Measurements from ENCODE around the gene COL4A3.
"Not testable (repeated sequence)": the region's sequence is repeated elsewhere in the genome, so short reads cannot be mapped to it uniquely, and the experiment has no call there.

Gene COL4A3

DNA sequence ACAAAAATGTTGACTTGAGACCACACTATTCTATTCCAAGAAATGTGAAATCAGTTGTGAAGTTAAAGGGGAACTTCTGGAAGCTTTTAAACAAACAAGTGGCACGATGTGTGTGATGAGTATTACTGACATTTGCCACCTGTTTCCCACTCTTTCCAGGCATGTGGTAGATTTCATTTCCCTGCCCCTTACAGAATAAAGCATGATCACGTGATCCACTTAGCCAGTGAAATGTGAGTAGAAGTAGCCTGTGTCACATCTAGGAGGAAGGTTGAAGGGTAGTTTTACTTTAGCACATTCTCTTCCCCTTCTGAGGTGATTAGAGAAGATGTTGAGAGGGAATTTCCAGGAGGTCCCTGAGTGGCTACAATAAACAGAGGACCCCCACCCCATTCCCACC is 4.3 kb upstream of the COL4A3 start:
- DNase-seq (ENCODE audit: low read depth), result no peak

DNA sequence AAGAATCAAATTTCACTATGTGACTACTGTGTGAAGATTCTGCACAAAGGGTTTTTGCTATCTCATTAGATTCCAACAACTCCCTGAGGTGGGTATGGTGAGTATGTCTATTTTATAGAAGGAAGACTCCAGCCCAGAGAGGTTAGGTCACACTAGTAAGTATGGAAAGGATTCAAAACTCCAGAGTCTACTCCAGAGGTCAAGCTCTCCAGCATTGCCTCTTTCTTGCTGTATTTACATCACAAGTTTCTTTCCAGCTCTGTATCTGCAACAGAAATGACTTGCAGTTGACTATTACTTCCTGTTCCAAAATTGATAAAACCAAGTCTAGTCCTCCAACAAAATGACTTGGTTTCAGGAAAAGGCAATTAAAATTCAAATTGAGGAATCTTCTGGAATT is 2.5 kb upstream of the COL4A3 start:
- no peak for DNase-seq (ENCODE audit: low read depth)

DNA sequence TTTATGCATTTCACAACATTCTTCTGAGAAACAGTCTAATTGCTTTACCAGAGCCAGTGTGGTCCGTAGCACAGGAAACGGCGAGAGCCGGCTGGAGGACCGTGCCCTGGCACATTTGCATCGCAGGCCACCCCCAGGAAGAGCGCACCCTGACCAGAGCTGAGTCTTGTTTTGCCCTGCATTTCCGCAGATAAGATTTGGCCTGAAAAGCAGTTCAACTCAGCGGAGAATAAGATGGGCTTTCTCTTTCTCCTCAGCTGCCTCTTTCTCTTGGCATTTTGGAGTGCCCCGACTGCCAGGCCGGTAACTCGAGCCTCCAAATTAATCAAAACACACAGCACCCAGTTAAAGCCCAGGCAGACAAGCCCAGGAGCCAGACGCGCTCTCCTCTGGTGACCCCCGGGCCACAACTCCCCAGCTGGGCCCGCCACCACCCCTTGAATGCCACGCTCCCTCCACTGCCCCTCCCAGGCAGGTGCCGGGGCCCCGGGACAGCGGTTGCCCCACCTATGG is 883 bp upstream of the COL4A3 start:
- no peak for DNase-seq (ENCODE audit: low read depth)

DNA sequence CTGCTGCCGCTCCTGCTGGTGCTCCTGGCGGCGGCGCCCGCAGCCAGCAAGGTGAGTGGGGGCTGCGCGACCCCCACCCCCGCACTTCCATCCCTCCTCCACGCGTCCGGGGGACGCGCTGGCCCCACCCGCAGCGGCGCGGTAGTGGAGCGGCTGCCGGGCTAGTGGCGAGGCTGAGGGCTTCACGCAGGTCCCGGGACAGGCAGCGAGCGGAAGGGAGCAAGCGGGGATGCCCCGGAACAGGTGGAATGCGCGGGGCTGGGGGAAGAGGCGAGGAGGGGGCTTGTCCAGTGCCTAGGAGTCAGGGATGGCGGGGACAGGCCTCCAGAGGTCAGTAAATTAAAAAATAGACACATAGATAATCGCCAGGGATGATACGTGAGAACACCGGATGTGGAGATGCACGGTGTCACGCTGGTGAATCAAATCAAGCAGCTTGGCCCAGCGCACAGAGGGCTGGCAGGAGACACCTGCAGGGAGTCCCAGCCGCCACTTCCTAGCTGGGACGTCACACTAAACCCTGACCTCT is 403 bp downstream of the COL4A3 start:
- no peak for DNase-seq (ENCODE audit: low read depth)

DNA sequence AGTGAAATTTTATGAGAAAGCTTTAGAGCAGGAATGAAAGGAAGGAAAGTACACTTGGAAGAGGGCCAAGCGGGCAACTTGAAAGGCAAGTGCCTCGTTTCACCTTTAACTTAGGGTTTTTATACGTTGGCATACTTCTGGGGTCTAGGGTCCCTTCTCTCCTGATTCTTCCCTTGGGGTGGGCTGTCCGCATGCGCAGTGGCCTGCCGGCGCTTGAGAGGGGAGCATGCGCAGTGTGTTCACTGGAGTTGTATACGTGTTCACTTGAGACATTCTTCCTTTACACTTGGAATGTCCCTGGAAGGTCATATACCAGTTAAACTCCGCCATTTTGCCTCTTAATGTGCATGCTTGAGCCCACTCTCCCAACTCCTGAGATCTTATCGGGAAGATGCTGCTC is 7.4 kb downstream of the COL4A3 start:
- DNase-seq (ENCODE audit: low read depth), result not testable (repeated sequence)

DNA sequence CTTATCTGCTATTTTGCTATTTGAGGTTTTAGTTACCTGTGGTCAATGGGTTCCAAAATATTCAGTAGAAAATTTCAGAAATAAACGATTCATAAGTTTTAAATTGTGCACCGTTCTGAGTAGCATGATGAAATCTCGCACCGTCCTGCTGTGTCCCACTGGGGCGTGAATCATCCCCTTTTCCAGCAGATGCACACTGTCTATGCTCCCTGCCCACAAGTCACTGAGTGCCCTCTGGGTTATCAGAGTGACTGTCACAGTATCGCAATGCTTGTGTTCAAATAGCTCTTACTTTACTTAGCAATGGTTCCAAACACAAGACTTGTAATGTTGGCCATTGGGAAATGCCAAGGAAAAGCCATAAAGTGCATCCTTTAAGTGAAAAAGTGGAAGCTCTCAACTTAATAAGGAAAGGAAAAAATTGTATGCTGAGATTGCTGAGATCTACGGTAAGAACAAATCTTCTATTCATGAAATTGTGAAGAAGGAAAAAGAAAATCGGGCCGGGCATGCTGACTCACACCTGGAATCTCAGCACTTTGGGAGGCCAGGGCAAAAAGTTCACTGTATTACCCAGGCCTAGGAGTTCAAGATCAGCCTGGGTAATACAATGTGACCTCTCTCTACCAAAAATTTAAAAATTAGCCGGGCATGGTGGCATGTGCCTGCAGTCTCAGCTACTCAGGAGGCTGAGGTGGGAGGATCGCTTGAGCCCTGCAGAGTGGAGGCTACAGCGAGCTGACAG is 13.3 kb downstream of the COL4A3 start:
- no peak for DNase-seq (ENCODE audit: low read depth)

DNA sequence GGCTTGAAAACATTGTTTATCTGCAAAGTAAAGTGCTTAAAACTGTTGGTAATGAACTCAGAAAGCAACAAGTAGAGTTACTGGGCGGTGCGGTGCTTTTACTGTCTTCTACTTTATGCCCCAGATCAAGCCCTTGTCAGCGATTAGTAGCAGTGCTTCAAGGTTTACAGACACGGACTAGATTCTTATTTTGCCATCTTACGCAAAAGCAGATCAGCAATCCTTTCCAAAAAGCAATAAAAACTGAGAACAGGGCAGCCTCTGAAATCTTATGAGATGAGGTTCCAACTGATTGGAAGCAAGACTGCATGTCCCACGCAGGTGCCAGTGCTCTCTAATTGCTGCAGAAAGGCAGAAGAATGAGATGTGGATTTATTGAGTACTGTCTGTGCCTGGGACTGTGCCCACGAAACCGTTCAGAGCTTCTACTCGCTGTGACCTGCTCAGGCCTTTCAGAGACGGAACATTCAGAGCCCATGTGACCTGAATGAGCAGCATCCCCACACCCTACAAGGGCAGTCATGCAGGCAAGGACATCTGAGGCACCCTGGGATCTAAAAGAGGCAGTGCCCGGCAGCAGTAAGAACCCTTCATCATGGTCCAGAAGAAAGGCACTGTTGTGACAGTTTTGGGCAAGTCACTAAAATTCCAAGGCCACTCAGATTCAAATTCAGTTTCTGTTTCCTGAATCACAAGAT is 15.7 kb downstream of the COL4A3 start:
- no peak for DNase-seq (ENCODE audit: low read depth)

DNA sequence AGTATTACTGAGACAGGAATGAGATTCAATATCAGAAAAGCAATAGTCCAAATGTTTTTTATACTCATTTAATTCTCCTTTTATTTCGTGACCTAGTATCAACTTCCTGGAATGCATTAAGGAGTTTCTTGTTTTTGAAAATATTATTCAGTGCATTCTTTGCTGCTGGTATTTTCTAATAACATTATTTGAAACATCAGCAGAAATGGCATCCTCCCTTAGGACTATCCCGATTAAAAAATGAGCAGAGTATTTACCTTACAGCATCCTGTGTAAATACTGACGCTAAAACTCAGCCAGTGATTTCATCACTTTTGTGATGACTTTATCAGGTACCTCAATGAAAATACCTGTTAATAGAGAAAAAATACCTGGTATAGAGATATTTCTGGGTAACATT is 16.3 kb downstream of the COL4A3 start:
- no peak for DNase-seq (ENCODE audit: low read depth)

DNA sequence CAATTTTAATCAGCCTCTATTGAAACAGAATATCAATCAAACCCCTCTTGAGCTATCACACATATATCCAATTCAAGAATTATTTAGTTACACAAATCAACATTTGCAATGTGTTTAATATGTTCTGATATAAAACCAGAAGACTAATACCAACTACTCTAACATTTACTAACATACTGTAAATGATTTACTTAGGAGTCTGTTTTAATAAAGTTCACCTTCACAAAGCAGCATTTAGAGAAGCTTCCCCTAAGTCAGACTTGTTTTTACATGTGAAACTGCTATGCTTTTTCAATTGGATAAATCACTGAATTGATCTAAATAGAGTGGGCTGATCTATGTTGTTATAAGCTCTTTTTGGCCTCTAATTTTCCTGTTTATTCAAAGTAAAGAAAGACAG is 18.3 kb downstream of the COL4A3 start:
- DNase-seq (ENCODE audit: low read depth), result no peak

DNA sequence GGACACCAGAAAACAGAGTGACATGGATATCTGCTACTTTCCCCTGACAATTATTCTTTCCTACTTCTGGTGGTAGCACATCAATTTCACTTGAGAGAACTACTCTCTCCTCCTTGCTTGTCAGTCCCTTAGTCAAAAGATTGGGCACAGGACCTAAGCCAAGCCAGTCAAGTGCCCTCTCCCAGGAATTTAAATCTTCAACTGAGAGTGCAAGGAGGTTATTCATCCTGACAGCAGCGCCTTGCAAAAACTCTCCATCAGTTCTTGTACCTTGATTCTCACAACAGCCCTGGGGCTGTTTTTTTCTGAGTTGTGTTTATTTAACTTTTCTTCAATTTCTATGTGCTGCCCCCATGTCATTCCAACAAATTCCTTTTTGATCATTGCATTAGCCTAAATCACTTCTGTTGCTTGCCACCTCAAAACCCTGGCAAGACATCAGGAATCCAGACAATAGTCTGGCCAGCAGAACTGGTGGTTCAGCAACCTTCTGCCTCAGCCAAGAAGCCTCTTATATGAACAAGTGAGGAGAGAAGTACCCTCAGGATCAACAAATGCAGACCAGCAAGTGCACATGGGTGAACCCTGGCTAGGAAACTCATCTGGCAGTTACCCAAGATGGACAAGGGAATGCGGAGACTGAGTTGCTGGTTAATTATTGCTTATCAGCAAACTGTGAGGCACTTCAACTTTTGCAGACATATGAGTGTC is 19.4 kb downstream of the COL4A3 start:
- no peak for DNase-seq (ENCODE audit: low read depth)

DNA sequence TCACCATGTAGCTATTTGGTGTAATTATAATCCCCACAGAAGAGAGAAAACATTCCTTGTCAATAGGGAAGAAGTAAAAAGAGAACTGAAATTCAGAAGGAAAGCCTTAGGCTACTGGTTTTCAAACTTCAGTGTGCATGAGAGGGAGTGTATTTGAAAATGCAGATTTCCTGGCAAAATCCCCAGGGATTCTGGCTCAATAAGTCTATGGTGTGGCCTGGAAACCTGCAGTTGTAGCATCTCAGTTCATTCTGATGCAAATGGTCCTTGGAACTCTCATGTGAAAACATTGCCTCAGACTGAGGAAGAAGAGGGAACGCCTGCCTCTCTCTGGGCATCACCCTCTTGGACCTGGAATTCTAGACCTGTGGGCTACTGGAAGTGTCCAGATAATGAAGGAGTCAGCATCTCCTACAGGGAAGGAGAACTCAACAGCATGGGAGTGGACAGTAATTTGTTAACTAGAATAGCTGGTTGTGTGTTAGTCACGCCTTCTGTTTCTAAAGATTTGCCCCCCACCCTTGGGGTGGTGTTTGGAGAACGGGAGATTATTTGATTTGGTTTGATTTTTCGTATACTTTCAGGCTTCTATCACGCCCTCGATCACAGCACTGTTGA is 21.3 kb downstream of the COL4A3 start:
- DNase-seq (ENCODE audit: low read depth), result no peak

DNA sequence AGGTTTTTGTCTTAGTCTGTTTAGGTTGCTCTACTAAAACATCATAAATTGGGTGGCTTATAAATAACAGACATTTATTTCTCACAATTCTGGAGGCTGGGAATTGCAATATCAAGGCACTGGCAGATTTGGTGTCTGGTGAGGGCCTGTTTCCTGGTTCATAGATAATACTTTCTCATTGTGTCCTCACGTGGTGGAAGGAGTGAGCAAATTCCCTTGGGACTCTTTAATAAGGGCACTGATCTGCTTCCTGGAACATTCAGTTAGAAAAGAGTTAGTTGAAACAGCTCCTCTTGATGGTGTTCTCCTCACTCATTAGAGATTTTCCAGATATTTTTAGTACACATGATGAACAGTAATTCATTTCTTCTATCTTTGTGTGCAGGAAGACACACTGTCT is 22.3 kb downstream of the COL4A3 start:
- no peak for DNase-seq (ENCODE audit: low read depth)

DNA sequence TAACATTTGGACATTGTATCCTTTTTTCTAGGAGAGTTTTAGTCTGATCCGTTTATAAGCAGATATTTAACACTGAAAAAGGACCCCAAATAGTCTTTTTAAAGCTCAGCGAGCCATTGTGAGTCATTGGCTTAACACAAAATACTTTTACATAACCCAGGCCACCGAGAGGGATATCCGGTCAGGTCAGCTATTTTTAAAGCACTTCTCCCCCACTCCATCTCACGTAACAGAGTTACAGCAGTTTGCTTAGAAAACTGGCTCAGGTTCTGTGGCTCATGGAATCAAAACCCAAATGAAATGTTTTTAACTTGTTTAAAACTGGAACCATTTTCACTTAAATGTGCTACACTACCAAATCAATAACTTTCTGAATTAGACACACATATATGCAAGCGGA is 23.9 kb downstream of the COL4A3 start:
- no peak for DNase-seq (ENCODE audit: low read depth)

DNA sequence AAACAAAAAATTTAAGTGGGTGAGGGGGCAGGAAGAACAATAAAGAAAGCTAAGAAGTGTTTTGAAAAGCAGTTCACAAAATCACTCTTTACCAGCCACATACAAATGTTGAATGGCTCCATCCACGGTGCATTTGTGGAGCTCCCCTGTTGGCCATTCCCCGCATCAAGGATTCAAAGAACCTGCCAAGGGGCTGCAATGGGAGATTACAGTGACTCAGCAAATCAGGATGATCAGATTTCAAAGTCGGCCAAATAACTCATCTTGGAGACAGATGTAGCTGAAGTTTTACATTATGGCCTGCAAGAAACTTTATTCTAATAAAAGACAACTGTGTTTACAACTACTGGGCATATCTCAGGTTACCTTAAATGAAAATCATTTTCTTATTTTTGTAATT is 26.9 kb downstream of the COL4A3 start:
- DNase-seq (ENCODE audit: low read depth), result no peak

DNA sequence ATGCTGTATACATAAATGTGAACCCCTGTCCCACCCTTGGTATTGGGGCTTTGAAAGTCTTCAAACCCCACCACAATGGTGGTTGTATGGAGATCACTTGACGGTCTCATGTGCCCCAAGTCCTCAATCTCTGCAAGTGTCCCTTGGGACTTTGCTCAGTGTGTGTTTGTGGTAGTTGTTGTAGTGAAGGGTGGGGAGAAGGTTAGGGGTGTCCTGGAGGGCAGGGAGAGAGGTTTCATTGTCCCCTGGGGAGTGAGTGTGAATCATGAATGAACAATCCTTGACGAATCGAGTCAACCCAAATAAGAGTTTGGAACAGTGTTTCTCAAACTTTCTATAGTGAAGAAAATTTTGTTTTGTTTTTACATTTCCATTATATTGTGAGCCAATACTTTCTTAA is 28.1 kb downstream of the COL4A3 start:
- DNase-seq (ENCODE audit: low read depth), result no peak

DNA sequence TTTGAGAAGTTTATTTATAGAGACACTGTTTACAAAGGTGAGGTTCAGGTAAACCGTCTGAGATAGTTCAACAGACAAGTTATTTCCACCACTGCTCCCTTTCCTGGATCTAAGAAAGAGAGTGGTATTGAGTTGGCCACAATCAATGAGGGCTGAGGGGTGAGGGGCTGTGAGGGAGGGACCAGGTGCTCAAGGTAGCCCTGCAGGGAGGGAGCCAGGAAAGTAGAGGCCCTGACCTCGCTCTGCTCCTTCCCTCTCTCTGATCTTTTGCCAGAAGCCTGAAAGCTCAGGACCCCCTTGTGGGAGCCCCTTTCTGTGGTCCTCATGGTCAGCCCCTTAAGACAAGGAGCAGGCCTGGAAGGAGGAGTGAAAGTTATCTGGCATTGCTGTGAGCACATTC is 29.8 kb downstream of the COL4A3 start:
- no peak for DNase-seq (ENCODE audit: low read depth)

DNA sequence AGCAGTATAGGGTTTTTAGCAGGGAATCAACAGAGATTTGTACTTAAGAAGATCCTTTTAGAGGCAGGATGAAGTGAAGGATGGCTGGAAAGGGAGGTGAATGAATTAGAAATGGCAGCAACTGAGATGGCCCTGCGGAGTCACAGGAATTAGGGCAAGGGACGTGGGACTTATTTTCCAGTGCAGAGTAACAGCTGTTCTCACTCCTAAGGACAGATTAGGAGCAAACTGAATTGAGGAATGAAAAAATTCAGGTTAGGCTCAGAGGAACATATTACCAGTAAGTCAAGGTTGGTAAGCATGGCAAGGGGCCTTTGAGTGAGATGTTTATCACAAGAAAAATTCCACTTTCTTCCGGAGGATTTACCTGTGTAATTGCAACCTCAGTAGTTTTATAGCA is 34.4 kb downstream of the COL4A3 start:
- DNase-seq (ENCODE audit: low read depth), result no peak

DNA sequence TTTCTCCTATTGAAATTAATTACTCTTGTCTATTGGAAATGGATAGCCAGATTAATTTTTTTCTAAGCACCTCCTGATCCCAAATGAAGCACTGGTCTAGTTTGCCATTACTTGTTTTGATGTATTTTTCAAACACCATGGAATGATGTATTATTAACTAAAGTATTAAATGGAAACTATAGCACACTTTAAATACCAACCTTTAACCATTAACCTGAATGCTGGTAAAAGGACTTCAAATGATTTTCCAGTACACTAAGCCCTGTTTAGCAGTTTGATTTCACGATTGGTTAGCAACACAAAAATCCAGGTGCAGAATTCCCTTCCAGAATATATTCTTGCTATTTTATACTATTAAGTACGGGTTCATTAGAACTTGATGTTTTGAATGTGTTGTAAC is 37.3 kb downstream of the COL4A3 start:
- DNase-seq (ENCODE audit: low read depth), result no peak

DNA sequence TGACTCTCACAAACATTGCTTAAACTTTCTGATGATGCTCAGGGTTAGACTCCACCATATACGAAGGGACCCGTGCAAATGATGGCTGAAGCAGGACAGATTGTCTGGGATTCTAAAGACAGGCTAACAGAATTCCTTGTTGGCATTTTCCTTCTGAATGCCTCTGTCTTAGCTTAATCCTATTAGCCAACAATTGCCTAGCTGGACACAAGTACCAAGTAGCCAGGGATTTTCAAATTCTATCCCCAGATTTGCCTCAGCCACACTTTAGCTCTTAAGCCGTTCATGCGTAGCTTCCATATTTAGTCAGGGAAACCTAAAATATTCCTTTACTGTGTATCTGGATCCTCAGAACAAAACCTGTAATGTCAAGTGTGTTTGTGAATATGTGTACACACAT is 40.0 kb downstream of the COL4A3 start:
- no peak for DNase-seq (ENCODE audit: low read depth)

DNA sequence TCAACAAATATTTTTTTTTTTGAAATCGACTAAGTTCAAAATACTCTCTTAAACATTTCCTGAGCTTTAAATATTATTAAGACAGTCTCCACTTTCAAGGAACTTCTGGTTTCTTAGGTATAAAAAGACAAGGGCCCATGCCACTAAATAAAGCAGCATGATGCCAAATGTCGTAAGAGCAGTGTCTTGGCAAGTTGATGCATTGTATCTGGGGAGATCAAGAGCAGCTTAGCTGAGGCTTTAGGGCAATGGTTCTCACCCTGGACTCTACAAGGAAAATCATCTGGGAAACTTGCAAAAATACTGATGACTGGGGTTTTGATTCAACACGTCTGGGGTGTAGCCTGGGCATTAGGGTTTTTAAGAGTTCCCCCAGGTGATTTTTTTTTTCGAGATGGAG is 41.3 kb downstream of the COL4A3 start:
- no peak for DNase-seq (ENCODE audit: low read depth)

DNA sequence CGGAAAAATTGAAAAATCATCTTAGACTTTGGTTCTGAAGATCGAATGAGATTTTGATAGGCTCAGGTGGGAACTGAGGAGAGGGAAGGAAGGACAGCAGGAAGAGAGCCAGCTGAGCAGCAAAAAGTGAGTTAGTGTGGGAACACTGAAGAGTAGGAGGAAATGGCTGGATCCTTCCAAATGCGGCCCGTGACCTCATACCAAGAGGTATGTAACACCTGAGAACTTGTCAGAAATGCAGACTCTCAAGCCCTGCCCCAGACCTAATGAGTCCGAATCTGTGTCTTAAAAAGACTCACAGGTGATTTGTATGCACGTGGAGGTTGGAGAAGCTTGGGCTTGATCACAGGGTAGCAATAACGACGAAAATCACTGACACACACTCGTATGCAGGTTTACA is 42.0 kb downstream of the COL4A3 start:
- no peak for DNase-seq (ENCODE audit: low read depth)

DNA sequence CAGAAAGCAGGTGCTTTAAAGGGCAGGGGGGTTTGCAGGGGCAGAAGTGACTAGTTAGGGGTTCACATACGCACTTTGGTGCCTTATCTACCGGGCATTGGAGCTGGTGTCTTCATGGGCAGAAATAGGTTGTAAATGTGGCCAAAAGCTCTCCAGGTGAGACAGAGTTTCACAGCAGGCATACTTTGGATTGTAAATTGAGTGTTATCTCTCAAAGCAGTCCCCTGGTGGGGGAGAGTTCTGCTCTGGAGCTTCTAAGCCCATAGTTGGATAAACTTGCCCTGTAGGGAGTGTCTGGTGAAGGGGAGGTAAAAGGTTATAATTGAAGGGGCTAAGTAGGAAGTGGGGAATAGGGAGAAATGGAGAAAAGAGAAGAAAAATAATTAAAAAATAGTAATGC is 43.1 kb downstream of the COL4A3 start:
- DNase-seq (ENCODE audit: low read depth), result no peak

Data from CMK (cell line).